ENCODE measurements around the gene R3HDM4.
A peak's percentile ranks its signal among the peaks of the same experiment; 100 is the strongest.

GRCh38 chr19:906480-906879 lies 6.5 kb downstream of the R3HDM4 start:
- TF ChIP-seq POLR2A (conservative IDR thresholded peaks at IDR 0.05) (0 out of 2 replicates have a peak, but pooled peaks have one; percentile 6), NFE2L1 (tag; IDR thresholded peaks at IDR 0.05; ENCODE audit: borderline replicate concordance, low read depth) (no peak), YY1 (IDR thresholded peaks at IDR 0.05; ENCODE audit: borderline replicate concordance in 1 of 3, control insufficient read depth in 1 of 3, extremely low read depth in 1 of 3, insufficient read depth in 3 of 3, insufficient read length in 1 of 3, insufficient replicate concordance in 2 of 3, low read depth in 1 of 3, low read length in 2 of 3) (no peak), ZNF224 (CRISPR knock-in tag; IDR thresholded peaks at IDR 0.05) (no peak), HEY1 (CRISPR knock-in tag; IDR thresholded peaks at IDR 0.05; ENCODE audit: borderline replicate concordance) (no peak), SREBF2 (CRISPR knock-in tag; IDR thresholded peaks at IDR 0.05) (no peak), DIDO1 (tag; IDR thresholded peaks at IDR 0.05; ENCODE audit: low read depth) (no peak), HLTF (IDR thresholded peaks at IDR 0.05) (no peak), ZBTB33 (CRISPR knock-in tag; IDR thresholded peaks at IDR 0.05) (no peak), TEAD1 (CRISPR knock-in tag; IDR thresholded peaks at IDR 0.05) (no peak), CTCF (IDR thresholded peaks at IDR 0.05 in 2 of 3, conservative IDR thresholded peaks at IDR 0.05 in 1 of 3; ENCODE audit: insufficient read depth in 2 of 3, low read depth in 1 of 3, low read length in 3 of 3) (no peak), ZNF76 (CRISPR knock-in tag; IDR thresholded peaks at IDR 0.05; ENCODE audit: borderline replicate concordance) (no peak), NCOA2 (IDR thresholded peaks at IDR 0.05; ENCODE audit: partially characterized antibody in 2 of 2) (no peak)

Measured in K562 (cell line).